ENCODE results near the gene AXIN2.

The AXIN2 gene

GRCh38 chr17:65561452-65562205 lies at the start of gene AXIN2:
TSS of gene AXIN2 (minus strand) at chr17:65561648. CDS start at chr17:65558620, 3,028 bp downstream.
- Histone ChIP-seq H3K27me3 (ENCODE audit: insufficient read depth, low read depth, severe bottlenecking) (no peaks in the 10 kb centered on the region), H3K9me3 (ENCODE audit: severe bottlenecking) (no peaks in the 10 kb centered on the region), H3K4me3 (ENCODE audit: low read depth, low read length) (peak within 1 kb of the TSS; percentile 72), H3K27ac (peak within 1 kb of the TSS; percentile 99), H3K36me3 (peaks cover 18% of the 10 kb centered on the region)
- peak; percentile 95 for DNase-seq
- TF ChIP-seq CTCF (IDR thresholded peaks at IDR 0.05; ENCODE audit: low read depth, low read length), result no peak

GRCh38 chr17:65609749-65610148 lies 48.3 kb upstream of the AXIN2 start:
- Histone ChIP-seq H3K4me3 (ENCODE audit: low read depth, low read length) (no peak overlapping the region), H3K36me3 (no peaks in the 10 kb centered on the region), H3K9me3 (ENCODE audit: severe bottlenecking) (no peaks in the 10 kb centered on the region), H3K27me3 (ENCODE audit: insufficient read depth, low read depth, severe bottlenecking) (no peaks in the 10 kb centered on the region), H3K27ac (no peak overlapping the region)
- no peak for DNase-seq
- TF ChIP-seq CTCF (IDR thresholded peaks at IDR 0.05; ENCODE audit: low read depth, low read length), result no peak

GRCh38 chr17:65609286-65609685 lies 47.8 kb upstream of the AXIN2 start:
- no peak for TF ChIP-seq CTCF (IDR thresholded peaks at IDR 0.05; ENCODE audit: low read depth, low read length)
- Histone ChIP-seq H3K27me3 (ENCODE audit: insufficient read depth, low read depth, severe bottlenecking) (no peaks in the 10 kb centered on the region), H3K4me3 (ENCODE audit: low read depth, low read length) (no peak overlapping the region), H3K9me3 (ENCODE audit: severe bottlenecking) (no peaks in the 10 kb centered on the region), H3K27ac (no peak overlapping the region), H3K36me3 (no peaks in the 10 kb centered on the region)
- DNase-seq, result no peak

GRCh38 chr17:65604070-65604469 lies 42.6 kb upstream of the AXIN2 start:
- no peaks in the 10 kb centered on the region for H3K27me3 ChIP-seq (ENCODE audit: insufficient read depth, low read depth, severe bottlenecking)
- H3K9me3 ChIP-seq (ENCODE audit: severe bottlenecking), result no peaks in the 10 kb centered on the region
- no peaks in the 10 kb centered on the region for H3K36me3 ChIP-seq
- no peak for DNase-seq
- H3K4me3 ChIP-seq (ENCODE audit: low read depth, low read length), result no peak overlapping the region
- no peak for TF ChIP-seq CTCF (IDR thresholded peaks at IDR 0.05; ENCODE audit: low read depth, low read length)
- H3K27ac ChIP-seq, result no peak overlapping the region

- no peaks in the 10 kb centered on the region for H3K36me3 ChIP-seq
- H3K9me3 ChIP-seq (ENCODE audit: severe bottlenecking), result no peaks in the 10 kb centered on the region
- TF ChIP-seq CTCF (IDR thresholded peaks at IDR 0.05; ENCODE audit: low read depth, low read length), result no peak
- H3K4me3 ChIP-seq (ENCODE audit: low read depth, low read length), result no peak overlapping the region
- DNase-seq, result no peak
- H3K27ac ChIP-seq, result no peak overlapping the region
- no peaks in the 10 kb centered on the region for H3K27me3 ChIP-seq (ENCODE audit: insufficient read depth, low read depth, severe bottlenecking)
These were observed 40.4 kb upstream of the AXIN2 start for GRCh38 chr17:65601881-65602280.

- no peak for TF ChIP-seq CTCF (IDR thresholded peaks at IDR 0.05; ENCODE audit: low read depth, low read length)
These were observed 39.7 kb upstream of the AXIN2 start for GRCh38 chr17:65601145-65601544.

More at GRCh38 chr17:65601145-65601544, 39.7 kb upstream of the AXIN2 start:
- Histone ChIP-seq H3K9me3 (ENCODE audit: severe bottlenecking) (no peaks in the 10 kb centered on the region), H3K36me3 (no peaks in the 10 kb centered on the region), H3K27me3 (ENCODE audit: insufficient read depth, low read depth, severe bottlenecking) (no peaks in the 10 kb centered on the region), H3K27ac (no peak overlapping the region), H3K4me3 (ENCODE audit: low read depth, low read length) (no peak overlapping the region)
- no peak for DNase-seq

All from WERI-Rb-1 (cell line).